GM10266 (cell line): Measurements from ENCODE around the gene NPC1.
"Not testable (repeated sequence)": the region's sequence is repeated elsewhere in the genome, so short reads cannot be mapped to it uniquely, and the experiment has no call there.

Experiments
- DNase-seq: peaks from one replicate; pipeline ENCODE4 v3.0.0; 2012; ENCODE audit errors: extremely low spot score
- TF ChIP-seq, protein P1 (sequence below): IDR thresholded peaks from 2 replicates; pipeline ENCODE4 v1.5.1; 2012; ENCODE audit warnings: mild to moderate bottlenecking, low read depth; ENCODE audit not compliant: control insufficient read depth, insufficient read depth; ENCODE audit errors: missing control alignments

NPC1 gene

GRCh38 chr18:23618862-23619387 lies 32.6 kb upstream of the NPC1 start:
- TF ChIP-seq, protein P1, sequence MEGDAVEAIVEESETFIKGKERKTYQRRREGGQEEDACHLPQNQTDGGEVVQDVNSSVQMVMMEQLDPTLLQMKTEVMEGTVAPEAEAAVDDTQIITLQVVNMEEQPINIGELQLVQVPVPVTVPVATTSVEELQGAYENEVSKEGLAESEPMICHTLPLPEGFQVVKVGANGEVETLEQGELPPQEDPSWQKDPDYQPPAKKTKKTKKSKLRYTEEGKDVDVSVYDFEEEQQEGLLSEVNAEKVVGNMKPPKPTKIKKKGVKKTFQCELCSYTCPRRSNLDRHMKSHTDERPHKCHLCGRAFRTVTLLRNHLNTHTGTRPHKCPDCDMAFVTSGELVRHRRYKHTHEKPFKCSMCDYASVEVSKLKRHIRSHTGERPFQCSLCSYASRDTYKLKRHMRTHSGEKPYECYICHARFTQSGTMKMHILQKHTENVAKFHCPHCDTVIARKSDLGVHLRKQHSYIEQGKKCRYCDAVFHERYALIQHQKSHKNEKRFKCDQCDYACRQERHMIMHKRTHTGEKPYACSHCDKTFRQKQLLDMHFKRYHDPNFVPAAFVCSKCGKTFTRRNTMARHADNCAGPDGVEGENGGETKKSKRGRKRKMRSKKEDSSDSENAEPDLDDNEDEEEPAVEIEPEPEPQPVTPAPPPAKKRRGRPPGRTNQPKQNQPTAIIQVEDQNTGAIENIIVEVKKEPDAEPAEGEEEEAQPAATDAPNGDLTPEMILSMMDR, result no peak
- peak; percentile 38 for DNase-seq

DNA sequence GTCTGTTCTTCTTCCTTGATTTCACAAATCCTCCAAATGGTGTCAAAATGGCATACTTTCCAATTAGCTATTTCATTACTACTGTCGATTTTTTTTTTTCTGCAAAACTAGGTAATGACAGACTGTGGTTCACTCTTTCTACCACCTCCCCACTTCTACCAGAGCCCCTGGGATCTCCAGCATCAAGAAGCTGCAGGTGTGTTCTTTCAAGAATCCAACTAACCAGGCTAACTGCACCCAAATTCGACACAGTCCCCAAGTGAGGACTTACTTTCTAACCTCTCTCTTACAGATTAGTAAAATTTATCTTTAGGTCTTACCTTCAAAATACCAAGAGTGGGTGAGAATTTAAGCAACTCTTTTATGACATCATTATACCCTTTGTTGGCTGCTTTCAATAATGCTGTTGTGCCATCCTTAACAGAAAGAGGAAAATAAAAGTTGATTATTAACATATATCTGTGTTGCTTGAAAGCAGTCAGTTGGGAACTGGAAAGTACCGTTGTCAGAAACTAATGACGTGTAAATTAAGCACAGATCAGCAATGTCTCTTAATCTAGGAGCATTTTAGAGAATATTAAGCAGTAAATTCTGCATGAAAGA lies 31.2 kb upstream of the NPC1 start:
- DNase-seq, result no peak
- TF ChIP-seq, protein P1, result no peak

- TF ChIP-seq, protein P1, result no peak
- DNase-seq, result no peak
These were observed 30.0 kb upstream of the NPC1 start for GRCh38 chr18:23616258-23616657.

- TF ChIP-seq, protein P1, result no peak
- DNase-seq, result no peak
These were observed 28.6 kb upstream of the NPC1 start for GRCh38 chr18:23614891-23615290.

DNA sequence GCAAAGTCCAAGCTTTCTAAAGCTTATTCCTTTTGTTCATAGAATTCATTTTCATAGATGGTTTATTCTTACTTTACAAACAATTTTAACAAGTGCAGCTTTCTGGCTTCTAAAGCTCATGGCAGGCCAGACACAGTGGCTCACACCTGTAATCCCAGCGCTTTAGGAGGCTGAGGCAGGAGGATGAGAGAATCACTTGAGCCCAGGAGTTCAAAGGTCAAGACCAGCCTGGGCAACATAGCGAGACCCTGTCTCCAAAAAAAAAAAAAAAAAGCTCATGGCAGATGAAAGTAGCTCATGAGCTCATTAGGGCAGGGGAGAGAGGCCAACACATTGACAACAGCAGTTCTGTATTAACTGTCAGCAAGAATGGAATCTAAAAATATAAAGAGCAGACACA lies 28.1 kb upstream of the NPC1 start:
- DNase-seq, result no peak
- TF ChIP-seq, protein P1, result no peak

- DNase-seq, result not testable (repeated sequence)
These were observed 26.8 kb upstream of the NPC1 start for GRCh38 chr18:23613091-23613475.

DNA sequence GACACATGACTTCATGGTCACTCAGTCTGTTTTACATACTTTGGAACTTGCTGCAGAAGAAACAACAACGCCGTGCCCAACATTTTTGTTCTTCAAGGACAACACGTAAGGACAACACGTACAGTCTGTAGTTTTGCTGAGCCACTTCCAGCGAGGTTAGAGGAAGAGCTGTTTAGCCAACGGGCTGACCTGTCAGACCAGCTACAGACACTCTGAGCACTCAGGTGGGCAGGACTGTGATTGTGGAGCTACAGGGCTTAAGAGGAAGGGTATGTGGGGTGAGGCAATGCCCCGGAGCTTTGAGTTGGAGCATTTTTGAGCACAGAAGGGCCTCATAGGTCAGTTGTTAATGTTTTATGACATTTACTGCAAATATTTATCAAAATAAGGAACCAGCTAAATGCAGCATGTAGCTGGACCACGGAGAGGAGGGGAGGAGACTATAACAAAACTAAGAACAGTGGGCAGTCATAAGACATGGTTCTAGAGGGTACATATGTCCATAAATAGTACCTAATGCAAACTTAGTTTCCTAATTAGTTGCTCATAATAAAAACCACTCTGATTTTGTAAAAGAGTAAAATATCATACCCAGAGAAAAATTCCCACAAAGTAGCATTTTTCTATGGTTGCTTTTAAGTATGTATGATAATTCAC lies 26.3 kb upstream of the NPC1 start:
- no peak for DNase-seq
- TF ChIP-seq, protein P1, result no peak

DNA sequence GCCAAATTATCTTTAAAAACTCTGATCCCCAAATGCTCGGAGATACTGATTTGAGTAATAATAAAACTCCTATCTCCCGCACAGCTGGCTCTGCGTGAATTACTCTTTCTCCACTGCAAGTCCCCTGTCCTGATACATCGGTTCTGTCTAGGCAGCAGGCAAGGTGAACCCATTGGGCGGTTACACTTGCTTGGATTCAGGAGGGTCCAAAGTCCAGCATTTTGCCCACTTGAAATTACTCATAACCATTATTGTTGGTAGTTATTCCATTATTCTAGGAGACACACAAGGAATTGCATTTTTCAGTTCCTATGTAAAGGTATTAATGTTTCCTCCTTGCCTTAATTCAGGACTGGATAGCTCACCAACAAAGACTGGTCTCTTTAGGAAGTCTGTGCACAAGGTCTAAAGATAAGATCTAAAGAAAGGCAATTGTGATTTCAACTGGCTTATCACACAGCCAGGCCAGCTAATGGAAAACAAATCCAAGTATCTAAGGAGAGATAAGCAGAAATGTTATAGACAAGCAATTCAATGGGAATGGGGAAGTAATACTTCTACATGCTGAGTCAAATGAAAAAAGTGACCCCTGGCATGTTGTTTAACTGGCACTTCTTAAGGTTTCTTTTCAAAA lies 23.2 kb upstream of the NPC1 start:
- no peak for DNase-seq
- TF ChIP-seq, protein P1, result no peak
